ENCODE data around the gene PIP4P1.

DNA sequence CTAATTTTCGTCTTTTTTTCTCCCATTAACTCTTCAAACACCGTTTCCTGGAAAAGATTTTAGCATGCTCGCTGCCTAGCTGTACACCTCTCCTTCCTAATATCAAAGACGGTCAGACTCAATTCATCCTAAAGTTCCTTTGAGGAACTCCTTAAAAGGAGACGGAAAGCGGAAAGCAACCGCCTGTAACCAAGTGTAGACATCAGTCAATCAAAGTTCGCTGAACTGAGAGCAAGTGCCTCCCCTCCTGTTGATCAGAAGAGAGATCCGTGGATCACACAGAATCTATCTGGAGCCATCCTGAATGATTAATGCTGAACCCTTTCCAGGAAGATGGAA is 47.5 kb downstream of the PIP4P1 start:
- TF ChIP-seq, protein P1, sequence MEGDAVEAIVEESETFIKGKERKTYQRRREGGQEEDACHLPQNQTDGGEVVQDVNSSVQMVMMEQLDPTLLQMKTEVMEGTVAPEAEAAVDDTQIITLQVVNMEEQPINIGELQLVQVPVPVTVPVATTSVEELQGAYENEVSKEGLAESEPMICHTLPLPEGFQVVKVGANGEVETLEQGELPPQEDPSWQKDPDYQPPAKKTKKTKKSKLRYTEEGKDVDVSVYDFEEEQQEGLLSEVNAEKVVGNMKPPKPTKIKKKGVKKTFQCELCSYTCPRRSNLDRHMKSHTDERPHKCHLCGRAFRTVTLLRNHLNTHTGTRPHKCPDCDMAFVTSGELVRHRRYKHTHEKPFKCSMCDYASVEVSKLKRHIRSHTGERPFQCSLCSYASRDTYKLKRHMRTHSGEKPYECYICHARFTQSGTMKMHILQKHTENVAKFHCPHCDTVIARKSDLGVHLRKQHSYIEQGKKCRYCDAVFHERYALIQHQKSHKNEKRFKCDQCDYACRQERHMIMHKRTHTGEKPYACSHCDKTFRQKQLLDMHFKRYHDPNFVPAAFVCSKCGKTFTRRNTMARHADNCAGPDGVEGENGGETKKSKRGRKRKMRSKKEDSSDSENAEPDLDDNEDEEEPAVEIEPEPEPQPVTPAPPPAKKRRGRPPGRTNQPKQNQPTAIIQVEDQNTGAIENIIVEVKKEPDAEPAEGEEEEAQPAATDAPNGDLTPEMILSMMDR (IDR thresholded peaks at IDR 0.05): no peak
- TF ChIP-seq POLR2A (IDR thresholded peaks at IDR 0.05): no peak

All from uterus (tissue), 2 donors.